HL-60 (cell line): ENCODE data around the gene TTC33.

Experiments used
- DNase-seq, 2 experiments: peaks; one replicate each; pipeline ENCODE4 v3.0.0-alpha.2; 2010 to 2020; ENCODE audit warnings: low read depth in 1 of 2, low spot score in 1 of 2
- H3K27ac ChIP-seq: fragments of 250-450 bp; sonication (Bioruptor Pico); replicated peaks from 2 replicates; pipeline ENCODE4 v1.5.1; 2020; ENCODE audit warnings: mild to moderate bottlenecking, moderate library complexity
- H3K27me3 ChIP-seq: fragments of 250-450 bp; sonication (Bioruptor Pico); 2 replicates; pipeline ENCODE4 v1.5.1; 2021; ENCODE audit warnings: mild to moderate bottlenecking, moderate library complexity; ENCODE audit not compliant: insufficient read depth, poor library complexity, severe bottlenecking
- H3K4me3 ChIP-seq: replicated peaks from 2 replicates; pipeline ENCODE4 v1.5.1; 2011; ENCODE audit warnings: mild to moderate bottlenecking, control low read depth, low read length; ENCODE audit not compliant: insufficient read depth
- GABPA ChIP-seq: IDR thresholded peaks from 2 replicates; pipeline ENCODE4 v1.6.1; 2012; ENCODE audit warnings: low read depth
- POLR2AphosphoS5 ChIP-seq: IDR thresholded peaks from 2 replicates; pipeline ENCODE4 v1.6.1; 2012; ENCODE audit warnings: low read depth
- SPI1 ChIP-seq: IDR thresholded peaks from 2 replicates; pipeline ENCODE4 v1.6.1; 2012; ENCODE audit warnings: low read depth, mild to moderate bottlenecking, borderline replicate concordance
- TF ChIP-seq, protein P1 (sequence below): IDR thresholded peaks from 2 replicates; pipeline ENCODE4 v1.6.1; 2012; ENCODE audit warnings: low read depth; ENCODE audit not compliant: insufficient replicate concordance
- TF ChIP-seq, protein P2 (sequence below): IDR thresholded peaks from one replicate; pipeline ENCODE4 v1.5.1; 2011; ENCODE audit warnings: low read length, control low read depth, inconsistent platforms; ENCODE audit not compliant: insufficient read depth

The TTC33 gene

DNA sequence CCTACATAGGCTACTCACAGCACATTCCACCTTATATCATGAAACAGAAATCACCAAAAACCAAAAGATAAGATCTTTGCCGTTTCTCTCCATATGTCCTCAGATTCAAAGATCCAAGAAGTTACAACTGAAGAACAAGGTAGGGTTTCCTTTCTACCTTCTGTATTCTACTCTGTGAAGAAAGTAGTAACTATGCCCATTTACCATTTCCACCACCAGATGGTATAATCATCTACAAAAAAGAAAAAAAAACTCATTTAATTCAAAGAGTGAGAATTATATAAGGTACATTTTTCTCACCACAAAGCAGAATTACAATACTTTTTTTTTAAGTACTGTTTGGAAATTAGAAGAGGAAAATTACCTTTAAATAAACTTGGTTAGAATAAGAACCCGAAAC is 248.7 kb downstream of the TTC33 start:
- Histone ChIP-seq H3K27me3 (no peaks in the 10 kb centered on the region), H3K27ac (no peak overlapping the region), H3K4me3 (no peak overlapping the region)
- TF ChIP-seq GABPA (no peak), POLR2AphosphoS5 (no peak), SPI1 (no peak)
- TF ChIP-seq, protein P1, sequence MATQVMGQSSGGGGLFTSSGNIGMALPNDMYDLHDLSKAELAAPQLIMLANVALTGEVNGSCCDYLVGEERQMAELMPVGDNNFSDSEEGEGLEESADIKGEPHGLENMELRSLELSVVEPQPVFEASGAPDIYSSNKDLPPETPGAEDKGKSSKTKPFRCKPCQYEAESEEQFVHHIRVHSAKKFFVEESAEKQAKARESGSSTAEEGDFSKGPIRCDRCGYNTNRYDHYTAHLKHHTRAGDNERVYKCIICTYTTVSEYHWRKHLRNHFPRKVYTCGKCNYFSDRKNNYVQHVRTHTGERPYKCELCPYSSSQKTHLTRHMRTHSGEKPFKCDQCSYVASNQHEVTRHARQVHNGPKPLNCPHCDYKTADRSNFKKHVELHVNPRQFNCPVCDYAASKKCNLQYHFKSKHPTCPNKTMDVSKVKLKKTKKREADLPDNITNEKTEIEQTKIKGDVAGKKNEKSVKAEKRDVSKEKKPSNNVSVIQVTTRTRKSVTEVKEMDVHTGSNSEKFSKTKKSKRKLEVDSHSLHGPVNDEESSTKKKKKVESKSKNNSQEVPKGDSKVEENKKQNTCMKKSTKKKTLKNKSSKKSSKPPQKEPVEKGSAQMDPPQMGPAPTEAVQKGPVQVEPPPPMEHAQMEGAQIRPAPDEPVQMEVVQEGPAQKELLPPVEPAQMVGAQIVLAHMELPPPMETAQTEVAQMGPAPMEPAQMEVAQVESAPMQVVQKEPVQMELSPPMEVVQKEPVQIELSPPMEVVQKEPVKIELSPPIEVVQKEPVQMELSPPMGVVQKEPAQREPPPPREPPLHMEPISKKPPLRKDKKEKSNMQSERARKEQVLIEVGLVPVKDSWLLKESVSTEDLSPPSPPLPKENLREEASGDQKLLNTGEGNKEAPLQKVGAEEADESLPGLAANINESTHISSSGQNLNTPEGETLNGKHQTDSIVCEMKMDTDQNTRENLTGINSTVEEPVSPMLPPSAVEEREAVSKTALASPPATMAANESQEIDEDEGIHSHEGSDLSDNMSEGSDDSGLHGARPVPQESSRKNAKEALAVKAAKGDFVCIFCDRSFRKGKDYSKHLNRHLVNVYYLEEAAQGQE, result no peak
- TF ChIP-seq, protein P2, sequence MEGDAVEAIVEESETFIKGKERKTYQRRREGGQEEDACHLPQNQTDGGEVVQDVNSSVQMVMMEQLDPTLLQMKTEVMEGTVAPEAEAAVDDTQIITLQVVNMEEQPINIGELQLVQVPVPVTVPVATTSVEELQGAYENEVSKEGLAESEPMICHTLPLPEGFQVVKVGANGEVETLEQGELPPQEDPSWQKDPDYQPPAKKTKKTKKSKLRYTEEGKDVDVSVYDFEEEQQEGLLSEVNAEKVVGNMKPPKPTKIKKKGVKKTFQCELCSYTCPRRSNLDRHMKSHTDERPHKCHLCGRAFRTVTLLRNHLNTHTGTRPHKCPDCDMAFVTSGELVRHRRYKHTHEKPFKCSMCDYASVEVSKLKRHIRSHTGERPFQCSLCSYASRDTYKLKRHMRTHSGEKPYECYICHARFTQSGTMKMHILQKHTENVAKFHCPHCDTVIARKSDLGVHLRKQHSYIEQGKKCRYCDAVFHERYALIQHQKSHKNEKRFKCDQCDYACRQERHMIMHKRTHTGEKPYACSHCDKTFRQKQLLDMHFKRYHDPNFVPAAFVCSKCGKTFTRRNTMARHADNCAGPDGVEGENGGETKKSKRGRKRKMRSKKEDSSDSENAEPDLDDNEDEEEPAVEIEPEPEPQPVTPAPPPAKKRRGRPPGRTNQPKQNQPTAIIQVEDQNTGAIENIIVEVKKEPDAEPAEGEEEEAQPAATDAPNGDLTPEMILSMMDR, result no peak
- no peak for DNase-seq

DNA sequence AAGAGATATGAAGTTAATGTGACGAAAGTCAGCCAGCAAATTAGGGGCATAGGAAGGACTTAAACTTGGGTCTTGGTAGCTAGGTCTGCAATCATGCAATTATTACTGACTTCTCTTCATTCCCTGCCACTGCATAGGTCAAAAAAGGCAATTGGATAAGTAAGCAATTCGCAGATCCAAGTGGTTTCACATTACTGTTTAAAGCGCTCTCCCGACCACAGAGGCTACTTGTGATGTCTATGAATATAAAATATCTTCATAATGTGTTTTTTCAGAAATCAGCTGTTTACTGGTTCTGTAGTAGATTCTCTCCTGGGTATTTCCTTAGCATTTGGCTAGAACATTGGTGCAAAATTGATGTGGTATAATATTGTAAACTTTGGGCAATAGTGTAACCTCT is 250.7 kb downstream of the TTC33 start:
- H3K4me3 ChIP-seq, result no peak overlapping the region
- no peaks in the 10 kb centered on the region for H3K27me3 ChIP-seq
- H3K27ac ChIP-seq, result no peak overlapping the region
- TF ChIP-seq POLR2AphosphoS5 (no peak), SPI1 (no peak), GABPA (no peak)
- TF ChIP-seq, protein P2, result no peak
- TF ChIP-seq, protein P1, result no peak
- no peak for DNase-seq

DNA sequence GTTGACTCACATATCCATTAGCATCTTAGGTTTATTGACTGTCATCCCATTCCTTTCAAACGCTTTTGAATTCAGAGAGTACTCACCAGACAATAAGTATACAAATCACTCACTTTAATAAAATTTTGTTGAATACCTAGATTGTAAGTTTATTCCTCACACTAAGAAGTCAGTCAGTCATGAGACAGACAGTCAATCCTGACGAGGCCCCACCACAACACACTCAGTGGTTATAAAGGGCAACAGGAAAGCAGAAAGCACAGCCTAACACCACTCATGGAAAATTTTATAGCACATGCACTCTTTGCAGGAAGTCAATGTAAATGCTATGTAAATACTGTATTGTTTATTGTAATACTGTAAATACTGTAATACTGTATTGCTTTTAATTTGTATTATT is 252.3 kb downstream of the TTC33 start:
- no peak for DNase-seq
- Histone ChIP-seq H3K4me3 (no peak overlapping the region), H3K27me3 (no peaks in the 10 kb centered on the region), H3K27ac (no peak overlapping the region)
- no peak for TF ChIP-seq GABPA
- TF ChIP-seq, protein P1, result no peak
- no peak for TF ChIP-seq SPI1
- TF ChIP-seq, protein P2, result no peak
- TF ChIP-seq POLR2AphosphoS5, result no peak
